OCI-LY1 (cell line): ENCODE results near the gene FOXN1.

ENCODE experiments used
- EZH2 ChIP-seq: fragments of 200-600 bp; sonication (generic), shearing (Covaris generic); IDR thresholded peaks from 2 replicates; pipeline ENCODE4 v1.8.0; 2017; ENCODE audit warnings: borderline replicate concordance, mixed run types, mild to moderate bottlenecking, antibody characterized with exemption, low read length, moderate library complexity, mixed read lengths
- TF ChIP-seq, protein P1 (sequence below): fragments of 200-600 bp; sonication (generic), shearing (Covaris generic); IDR thresholded peaks from 2 replicates; pipeline ENCODE4 v1.5.1; 2017; ENCODE audit warnings: mild to moderate bottlenecking, antibody characterized with exemption, low read length, moderate library complexity, mixed read lengths

DNA sequence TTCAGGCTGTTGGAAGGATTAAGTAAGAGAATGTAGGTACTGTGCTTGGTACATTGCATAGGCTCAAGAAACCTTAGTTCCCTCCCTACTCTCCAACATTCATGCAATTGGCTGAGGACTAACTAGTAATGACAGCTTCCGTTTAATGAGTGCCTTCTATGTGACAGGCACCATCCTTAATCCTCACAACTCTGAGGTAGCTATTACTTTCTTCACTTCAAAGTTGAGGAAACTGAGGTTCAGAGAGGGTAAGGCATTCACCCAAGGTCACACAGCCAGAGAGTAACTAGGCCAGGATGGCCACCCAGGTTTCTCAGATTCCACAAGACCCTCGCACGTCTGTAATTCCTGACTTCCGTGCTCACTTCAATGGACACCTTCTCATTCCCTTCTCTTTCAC, 24.1 kb downstream of the FOXN1 start:
- TF ChIP-seq, protein P1, sequence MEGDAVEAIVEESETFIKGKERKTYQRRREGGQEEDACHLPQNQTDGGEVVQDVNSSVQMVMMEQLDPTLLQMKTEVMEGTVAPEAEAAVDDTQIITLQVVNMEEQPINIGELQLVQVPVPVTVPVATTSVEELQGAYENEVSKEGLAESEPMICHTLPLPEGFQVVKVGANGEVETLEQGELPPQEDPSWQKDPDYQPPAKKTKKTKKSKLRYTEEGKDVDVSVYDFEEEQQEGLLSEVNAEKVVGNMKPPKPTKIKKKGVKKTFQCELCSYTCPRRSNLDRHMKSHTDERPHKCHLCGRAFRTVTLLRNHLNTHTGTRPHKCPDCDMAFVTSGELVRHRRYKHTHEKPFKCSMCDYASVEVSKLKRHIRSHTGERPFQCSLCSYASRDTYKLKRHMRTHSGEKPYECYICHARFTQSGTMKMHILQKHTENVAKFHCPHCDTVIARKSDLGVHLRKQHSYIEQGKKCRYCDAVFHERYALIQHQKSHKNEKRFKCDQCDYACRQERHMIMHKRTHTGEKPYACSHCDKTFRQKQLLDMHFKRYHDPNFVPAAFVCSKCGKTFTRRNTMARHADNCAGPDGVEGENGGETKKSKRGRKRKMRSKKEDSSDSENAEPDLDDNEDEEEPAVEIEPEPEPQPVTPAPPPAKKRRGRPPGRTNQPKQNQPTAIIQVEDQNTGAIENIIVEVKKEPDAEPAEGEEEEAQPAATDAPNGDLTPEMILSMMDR: no peak
- no peak for TF ChIP-seq EZH2
